GM21390 (cell line): Measurements from ENCODE around the gene HOXA10.

ENCODE experiments used
- ATAC-seq: cut with Tn5 transposase; IDR thresholded peaks from one replicate; pipeline ENCODE4 v1.9.1; 2021; ENCODE audit not compliant: unreplicated experiment

Gene HOXA10

DNA sequence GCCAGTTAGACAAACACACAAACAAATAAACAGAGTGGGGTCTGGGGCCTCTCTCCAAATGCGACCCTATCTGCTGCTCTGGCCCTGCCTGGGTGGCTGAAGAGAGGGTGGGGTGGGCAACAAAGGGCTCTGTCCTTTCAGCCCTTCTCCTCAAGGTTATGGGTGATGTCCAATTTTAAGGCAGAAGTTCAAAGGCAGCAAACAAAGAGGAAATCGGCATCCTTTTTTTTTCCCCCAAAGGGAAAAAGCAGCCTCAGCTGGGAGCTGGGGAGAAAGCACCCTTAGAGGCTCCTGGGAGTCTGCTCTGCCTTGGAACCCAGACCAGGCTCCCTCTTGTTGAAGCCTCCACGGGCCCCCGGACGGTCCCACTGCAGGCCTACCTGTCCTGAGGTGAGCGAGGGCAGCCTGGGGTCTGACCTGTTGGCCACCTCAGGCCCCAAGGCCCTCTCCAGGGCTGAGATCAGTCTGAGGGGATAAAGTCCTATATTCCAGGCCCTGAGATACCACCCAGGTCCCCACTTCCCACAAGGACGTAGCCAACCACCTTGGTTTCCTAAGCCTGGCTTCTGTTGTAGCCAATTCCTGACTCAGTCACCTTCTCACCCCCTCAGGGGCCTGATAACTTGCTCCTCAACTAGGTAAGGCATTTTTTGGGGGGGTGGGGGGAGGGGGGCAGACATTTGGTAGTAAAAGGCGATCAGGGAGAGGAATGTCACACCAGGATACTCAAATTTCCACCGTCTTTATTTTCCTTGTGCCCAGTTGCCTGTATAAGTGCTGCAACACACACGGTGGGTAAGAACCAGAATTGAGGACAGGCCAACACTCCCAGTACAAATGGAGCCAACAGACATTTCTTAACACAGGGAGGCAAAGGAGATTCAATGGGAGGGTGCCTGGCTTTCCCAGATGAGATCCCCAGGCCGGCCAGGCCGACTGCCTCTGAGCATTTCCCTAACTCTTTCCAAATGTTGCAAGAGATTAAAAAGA is 6.6 kb upstream of the HOXA10 start:
- ATAC-seq: no peak

DNA sequence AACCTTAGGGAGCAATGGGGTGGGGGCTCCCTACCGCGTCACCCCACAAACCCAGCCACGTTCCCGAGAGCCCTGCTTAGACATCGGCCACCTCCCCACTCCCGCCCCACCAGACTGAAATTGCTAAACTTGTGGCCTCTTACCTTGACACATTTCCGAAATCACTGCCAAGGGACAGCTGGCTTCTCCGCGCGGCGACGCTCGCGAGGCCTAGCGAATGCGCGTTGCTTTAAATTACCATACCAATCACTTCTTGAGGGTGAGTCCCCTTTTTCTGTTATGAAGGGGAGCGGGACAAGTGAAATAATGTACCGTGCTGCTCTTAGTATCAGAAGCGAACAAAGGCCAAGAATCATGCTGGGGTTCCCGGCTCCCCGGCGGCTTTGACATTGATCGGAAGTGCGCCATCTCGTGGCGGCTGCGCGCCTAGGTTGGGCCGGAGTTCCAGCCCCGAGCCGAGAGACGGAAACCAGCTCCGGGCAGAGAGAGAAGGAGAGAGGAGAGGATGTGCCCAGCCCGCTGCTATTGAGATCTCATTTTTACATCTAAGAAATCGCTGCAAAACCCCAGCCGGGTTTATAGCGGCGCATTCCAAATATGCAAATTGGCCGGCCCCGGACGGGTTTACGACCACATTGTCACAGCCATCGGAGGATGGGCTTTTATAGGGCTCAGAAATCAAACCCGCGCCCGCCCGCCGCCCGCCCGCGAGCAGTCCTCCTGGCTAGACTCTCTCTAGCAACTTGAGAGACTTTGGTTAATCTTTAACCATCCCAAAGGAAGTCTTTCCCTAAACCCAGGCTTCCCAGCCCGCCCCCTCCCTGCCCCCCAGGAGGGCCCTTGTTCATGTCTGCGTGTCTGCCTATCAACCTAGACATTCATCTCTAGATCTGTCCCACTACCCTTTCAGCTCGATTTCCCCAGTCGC is 5.6 kb upstream of the HOXA10 start:
- no peak for ATAC-seq

DNA sequence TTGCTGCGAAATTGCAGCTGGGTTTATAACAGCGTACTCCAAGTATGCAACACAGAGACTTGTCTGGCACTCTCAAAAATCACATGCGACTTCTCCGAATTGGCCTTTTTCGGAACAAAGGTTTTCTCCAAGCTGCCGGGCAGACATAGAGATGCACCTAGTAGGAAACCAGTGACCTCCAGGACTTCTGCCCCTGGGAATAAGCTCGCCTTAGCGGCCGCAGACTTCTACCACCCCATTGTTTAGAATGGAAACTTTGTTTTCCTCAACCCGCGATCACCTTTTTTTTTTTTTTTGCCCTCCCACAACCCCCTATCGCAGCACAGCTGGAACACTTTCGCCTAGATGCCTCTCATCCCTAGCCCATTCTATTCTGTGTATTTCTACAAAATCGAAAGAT is 4.9 kb upstream of the HOXA10 start:
- ATAC-seq: no peak

DNA sequence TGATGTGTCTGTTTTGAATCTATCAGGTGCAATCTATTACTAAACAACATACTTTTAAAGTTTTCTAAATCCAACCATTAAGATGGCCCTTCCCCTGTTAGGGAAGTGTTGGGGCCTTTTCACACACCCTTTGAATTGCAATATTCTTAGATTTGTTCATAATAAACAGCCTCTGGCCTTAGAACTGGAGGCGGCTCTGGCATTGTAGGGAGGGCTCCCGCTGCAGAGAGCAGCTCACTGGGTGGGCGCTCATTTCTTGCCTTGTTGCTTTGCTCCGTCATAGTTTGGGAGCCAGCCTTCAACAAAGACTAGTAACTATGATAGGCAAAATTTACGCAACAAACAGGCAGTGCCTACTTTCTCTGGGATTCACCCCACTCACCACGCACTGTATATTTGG is 4.2 kb upstream of the HOXA10 start:
- no peak for ATAC-seq

DNA sequence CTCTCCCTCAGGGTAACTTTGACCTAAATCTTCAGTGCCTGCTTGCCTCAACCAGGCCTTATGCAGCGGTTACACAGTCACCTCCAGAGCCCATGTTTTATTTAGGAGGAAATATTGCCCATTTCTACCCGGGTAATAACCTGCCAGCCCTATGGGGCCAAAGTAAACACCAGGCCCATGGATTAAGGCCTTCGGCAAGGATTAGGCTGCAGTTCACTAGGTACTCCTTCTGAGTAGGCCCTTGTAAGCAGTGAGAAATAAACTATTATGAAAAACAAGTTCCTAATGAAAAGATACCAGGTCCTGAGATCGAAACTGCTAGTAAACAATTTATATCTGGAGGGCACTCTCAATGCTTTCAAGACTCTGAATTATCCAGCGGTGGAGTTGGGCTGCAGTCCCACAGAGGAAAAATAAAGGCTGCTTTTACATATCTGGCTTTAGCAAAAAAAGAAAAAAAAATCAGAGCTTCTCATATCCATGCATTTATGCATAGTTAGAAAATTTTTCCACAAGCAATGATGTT is 3.7 kb upstream of the HOXA10 start:
- no peak for ATAC-seq

DNA sequence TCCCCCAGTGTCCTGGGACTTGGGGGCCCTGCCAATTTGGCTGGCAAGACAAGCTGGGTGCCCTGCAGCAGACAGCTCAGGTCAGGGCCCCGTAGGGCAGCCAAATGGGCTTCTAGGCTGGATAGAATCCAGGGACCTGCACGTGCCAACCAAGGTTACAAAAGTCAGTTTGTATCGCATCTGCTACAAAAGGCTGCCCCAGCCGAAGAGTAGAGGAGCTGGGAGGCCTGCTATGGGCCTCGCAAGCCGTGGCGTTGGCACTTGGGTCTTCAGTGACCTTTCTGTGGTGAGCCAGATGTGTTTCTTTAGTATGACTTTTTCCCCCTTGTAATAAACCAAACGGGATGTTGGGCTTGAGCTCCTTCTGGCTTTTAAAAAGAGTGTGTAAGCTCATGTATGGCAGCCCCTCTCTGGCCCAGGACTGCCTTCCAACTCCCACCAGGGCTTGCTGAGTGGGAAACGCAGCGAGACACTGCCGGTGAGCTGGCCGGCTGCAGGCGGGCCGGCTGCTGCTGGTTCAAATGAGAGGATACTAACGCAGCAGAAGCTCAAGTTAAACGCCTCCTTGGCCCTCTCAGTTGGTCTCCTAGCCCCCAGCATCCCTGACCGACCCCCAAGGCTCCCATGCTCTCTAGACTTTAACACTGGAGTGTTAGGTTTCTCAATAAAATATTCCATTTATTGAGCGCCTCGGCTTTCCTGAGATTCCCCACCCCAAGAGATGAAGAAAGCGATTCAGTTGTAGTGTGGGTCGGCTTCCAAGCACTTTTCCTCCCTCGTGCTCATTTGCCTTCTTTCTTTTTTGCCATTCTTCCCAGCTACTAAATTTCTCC is 3.1 kb upstream of the HOXA10 start:
- no peak for ATAC-seq

DNA sequence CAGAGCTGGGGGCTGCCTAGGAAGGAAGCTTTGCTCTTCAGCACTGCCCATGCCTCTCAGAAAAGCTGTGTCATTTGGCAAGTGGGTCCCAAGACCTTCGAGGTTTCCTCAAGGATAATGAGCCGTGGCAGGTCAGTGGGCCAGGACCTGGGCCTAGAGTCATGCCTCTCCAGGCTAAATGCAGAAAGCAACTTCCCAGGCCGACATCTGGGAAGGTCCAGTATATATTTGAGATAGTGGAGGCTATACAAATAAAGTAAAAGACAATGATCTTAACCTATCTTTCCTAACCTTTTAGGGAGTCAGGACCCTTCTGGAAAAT is 2.4 kb upstream of the HOXA10 start:
- no peak for ATAC-seq

DNA sequence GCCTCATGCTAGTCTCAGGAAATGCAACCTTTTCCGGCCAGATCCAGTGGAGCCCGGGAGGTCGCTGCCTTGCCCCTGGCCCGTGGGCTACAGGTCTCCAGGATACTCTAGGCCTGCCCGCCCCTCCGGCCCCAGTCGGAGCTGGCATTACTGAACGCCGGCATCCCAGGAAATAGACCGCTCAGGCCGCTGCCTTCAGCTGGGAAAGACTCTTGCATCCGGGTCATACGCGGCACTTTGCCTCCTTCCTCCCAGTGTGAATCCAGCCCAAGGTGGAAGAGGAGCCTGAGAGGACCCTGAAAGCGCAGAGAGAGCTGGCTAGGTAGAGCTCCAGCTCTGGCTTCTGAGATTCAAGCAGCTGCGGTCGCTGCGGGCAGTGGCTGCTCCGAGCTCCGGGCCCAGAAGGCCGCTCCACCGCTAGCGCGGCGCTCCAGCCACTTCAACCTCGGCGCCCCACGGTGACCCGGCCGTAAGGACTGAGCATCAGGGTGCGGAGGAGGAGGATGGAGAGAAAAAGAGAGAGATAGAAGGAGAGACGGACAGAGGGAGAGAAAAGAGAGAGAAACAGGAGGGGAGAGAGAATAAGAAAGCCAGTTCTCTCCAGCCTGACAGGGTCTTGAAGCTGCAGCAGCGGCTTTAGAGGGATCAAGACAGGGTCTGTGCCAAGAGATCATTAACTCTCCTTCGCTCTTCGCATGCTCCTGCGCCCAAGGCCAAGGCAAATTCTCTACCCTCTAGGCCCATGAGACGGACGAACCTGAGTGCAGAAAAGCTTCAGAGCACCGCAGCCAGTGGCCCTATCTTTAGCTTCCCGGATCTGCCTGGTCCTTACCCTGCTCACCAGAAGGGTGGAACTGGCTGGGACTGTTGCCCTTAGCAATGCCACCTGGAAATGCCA is 1.8 kb upstream of the HOXA10 start:
- no peak for ATAC-seq

DNA sequence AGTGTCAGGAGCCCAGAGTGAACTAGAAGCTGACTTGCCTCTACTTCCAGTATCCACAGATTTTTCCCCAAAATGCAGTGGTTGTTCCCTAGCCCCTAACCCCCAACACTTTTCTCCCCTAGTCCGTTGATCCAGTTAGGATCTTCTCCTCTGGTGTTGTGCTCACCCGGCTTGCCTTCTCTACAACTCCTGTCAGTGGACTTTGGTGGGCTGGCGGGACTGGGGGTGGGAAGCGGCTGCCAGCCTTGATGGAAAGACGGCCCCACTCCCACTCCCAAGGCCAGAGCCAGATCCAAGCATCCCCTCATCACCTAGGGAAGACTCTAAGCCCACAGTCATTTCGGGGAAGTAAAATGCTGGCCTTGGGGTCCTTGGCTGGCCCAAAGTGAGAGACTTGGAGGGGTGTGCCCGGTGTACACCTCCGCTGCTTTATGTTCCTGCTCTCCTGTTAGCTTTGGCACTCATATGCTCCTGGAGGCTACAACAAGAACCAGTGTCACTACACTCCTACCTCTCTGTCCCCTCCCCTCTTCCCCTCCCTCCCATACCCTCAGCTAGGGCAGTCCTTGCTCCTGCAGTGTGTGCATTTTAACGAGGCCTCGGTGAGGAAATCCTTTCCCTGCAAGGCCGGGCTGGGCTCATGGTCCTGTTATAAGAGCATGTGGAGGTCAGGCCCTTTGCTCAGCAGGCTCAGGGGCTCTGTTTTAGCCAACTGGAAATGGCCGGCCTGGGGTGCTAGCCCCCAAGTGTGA is 930 bp upstream of the HOXA10 start:
- no peak for ATAC-seq

DNA sequence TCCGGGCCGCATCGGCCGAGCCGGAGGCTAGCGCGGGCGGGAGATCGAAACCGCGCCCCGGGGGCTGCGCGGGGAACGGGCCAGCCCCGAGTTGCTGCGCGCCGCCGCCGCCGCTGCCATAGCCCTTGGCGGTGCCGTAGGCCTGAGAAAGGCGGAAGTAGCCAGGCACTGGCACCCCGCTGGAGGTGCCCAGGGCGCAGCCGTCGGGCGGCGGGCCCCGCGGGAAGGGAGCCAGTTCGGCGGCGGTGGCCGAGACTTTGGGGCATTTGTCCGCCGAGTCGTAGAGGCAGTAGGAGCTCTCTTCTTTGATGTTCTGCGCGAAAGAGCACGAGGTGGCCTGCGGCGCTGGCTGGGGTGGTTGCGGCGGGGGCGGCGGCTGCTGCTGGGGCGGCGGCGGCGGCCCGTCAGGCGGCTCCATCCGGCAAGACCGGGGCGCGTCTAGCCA is 587 bp downstream of the HOXA10 start:
- no peak for ATAC-seq

DNA sequence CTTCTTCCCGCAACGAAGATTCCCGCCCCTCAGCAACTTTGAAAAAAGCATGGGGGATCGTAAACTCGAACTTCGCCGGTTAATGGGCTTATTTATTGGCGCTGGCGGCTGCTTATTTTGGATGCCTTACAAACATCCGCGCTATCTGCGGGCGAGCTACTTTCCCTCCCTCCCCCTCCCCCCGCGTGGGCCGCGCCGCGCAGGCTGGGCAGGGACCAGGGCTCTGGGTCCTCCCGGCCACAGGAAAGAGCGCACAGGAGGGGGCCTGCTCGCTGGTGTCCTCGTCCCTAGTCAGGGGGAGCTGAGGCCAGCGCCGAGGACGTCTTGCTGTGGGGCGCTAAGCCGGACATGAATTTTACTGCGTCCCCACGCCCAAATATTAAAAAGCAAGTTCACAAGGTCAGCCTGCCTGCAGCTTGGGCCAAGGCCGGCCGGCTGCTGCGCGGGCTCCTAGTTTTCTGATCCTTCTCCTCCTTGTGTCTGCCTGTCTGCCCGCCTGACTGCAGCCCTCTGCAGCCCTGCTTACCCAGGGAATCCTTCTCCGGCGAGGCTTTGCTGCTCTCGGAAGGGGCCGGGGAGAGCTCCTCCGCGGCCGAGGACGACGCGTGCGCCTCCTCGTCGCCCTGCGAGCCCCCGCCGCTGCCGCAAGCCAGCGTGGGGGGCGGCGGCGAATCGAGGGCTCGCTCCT is 1.2 kb downstream of the HOXA10 start:
- ATAC-seq: no peak

DNA sequence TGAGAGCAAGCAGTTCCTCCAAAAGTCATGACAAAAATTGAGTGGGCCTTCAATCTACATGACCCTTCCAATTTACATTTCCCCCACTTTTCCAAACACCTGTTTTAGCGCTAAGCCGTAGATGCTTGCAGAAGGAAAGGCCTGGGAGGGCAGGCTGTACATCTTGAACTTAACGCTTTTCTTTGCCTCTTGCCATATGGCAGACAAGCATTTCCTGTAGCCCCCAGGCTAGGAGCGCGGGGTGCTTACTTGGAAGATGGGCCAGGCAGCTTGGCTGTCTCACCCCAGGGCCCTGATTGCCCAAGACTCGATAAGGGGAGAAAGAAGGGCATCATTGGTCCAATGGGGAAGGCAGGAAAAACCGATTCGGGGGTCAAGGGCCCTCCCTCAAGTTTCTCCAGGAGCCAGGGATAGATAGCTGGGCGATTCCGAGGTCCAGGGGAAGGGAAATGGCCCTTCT is 1.8 kb downstream of the HOXA10 start:
- ATAC-seq: no peak

DNA sequence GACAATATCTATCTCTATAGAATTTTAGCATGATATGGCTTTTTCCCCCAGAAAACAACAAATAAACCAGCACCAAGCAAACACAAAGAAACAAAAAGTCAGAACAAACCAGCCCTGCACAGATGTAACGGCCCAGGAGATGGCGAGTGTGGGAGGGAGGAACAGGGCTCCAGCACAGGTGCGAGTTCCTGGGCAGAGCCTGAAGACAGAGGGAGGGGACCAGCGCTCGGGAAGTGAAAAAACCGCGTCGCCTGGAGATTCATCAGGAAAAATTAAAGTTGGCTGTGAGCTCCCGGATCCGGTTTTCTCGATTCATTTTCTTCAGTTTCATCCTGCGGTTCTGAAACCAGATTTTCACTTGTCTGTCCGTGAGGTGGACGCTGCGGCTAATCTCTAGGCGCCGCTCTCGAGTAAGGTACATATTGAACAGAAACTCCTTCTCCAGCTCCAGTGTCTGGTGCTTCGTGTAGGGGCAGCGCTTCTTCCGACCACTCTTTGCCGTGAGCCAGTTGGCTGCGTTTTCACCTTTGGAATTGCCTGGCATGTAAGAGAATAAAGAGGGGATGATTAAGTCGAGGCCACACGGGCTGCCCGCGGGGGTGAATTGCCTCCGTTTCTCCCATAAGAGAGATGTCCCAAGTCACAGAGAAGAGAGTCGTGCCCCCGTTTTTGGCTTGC is 2.3 kb downstream of the HOXA10 start:
- no peak for ATAC-seq

DNA sequence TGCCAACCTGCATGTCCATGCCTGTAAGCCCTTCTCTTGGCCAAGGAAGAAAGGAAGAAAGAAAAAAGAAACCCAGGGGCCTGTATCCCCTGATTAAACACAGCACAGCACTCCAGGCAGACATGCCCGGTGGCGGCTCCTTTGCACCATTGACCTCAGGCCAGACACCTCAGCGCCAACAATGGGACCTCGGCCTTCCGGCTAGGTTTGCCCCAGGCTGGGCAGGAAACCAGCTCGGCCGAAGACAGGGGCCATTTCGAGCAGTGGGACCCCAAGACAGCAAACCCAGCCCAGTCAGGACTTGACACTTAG is 2.8 kb downstream of the HOXA10 start:
- ATAC-seq: no peak

DNA sequence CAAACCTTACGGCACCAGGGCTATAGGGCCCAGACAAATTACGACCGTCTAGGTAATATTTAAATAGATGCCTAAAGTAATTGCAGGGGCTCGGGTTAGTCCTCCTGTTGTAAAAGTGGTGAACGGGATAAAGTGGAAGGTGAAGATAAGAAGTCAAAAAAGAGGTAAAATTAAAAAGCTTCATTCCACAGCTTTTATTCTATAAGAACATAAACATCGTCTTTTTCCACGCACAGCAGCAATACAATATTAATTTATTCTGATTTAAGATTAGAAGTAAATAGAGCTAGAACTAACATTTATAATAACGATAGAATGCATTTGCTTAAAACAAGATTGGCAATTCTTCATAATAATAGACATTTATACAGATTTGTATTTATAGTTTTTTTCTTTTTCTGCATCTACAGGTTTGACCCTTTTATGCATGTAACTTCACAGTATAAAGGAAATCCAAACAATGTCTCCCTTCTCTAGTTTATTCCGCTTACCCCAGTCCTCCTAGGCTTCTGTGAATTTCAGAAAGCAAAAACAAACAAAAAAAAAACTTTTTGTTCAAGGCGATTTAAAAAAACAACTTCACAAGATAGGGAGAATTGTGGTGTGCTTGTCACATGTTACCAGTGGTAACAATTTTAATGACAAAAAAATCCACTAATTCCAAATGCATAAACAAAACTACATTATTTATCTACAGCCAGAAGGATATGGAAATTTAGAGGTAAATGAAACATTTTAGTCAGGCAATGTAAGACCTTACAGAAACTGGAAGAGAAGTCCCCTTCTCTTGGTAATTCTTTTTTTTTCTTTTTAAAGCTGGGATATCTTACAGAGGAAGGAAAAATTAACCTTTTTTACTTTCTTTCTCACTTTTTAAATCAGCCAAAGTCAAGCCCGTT is 3.4 kb downstream of the HOXA10 start:
- no peak for ATAC-seq

DNA sequence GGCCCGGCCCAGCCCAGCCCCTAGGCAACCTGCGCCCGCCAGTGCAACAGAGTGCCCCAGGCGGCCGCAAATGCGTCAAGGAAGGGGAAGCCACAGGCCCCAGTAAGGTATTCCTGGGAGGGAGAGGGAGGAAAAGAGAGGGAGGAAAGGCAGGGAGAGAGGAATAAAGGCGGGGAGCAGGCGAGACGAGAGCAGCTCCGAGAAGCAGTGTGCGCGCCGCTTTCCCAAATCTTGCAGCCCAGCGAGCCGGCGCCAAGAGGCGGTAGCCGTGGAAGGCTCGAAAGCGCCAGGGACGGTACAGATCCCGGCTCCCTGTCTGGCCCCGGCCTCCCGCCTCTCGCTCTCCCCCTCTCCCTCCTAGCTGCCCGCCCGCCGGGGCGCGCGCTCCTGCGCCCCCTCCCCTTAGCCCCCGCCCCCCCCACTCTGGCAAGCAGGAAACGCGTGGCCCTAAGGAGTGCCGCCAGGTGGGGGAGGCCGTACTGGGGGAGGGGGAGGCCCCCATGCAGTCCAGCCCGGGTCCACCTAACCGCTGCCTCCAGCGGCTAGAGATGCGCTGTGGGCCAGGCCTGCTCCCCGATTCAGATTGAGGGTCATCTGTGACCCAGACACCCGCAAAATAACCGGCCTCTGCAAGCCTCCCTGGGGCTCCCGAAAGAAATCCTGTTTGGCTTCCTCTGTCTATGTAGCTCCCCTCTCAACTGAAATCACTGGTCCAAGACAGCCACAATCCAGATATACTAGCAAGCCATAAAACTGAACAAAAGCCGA is 4.3 kb downstream of the HOXA10 start:
- ATAC-seq: no peak
